Body of pancreas (tissue), 4 donors: ENCODE results near the gene RNPEP.

Source experiments
- POLR2A ChIP-seq, 3 donors: fragments of 450-650 bp; IDR thresholded peaks; one replicate each; pipeline ENCODE4 v1.6.1; 2016; ENCODE audit warnings: antibody characterized with exemption in 3 of 3, mild to moderate bottlenecking in 2 of 3
- TF ChIP-seq, protein P1 (sequence below), 7 experiments: fragments of 450-650 bp in 4 of 7; fragments of 200-600 bp in 3 of 7; sonication (generic) in 3 of 7; IDR thresholded peaks; one replicate each; pipeline ENCODE4 v1.5.1; 2016 to 2019; ENCODE audit warnings: antibody characterized with exemption in 7 of 7

GRCh38 chr1:202031796-202032195, 49.3 kb downstream of the RNPEP start:
- TF ChIP-seq, protein P1, sequence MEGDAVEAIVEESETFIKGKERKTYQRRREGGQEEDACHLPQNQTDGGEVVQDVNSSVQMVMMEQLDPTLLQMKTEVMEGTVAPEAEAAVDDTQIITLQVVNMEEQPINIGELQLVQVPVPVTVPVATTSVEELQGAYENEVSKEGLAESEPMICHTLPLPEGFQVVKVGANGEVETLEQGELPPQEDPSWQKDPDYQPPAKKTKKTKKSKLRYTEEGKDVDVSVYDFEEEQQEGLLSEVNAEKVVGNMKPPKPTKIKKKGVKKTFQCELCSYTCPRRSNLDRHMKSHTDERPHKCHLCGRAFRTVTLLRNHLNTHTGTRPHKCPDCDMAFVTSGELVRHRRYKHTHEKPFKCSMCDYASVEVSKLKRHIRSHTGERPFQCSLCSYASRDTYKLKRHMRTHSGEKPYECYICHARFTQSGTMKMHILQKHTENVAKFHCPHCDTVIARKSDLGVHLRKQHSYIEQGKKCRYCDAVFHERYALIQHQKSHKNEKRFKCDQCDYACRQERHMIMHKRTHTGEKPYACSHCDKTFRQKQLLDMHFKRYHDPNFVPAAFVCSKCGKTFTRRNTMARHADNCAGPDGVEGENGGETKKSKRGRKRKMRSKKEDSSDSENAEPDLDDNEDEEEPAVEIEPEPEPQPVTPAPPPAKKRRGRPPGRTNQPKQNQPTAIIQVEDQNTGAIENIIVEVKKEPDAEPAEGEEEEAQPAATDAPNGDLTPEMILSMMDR (IDR thresholded peaks at IDR 0.05): no peak
- TF ChIP-seq POLR2A (IDR thresholded peaks at IDR 0.05): no peak
